Breast epithelium (tissue), 3 donors: ENCODE measurements around the gene GRIP1.

Source experiments
- CTCF ChIP-seq, 3 donors: fragments of 450-650 bp; IDR thresholded peaks; one replicate each; pipeline ENCODE4 v1.5.1; 2016 to 2017; ENCODE audit warnings: antibody characterized with exemption in 3 of 3, mild to moderate bottlenecking in 3 of 3, moderate library complexity in 3 of 3
- POLR2A ChIP-seq: fragments of 450-650 bp; IDR thresholded peaks from one replicate; pipeline ENCODE4 v1.6.1; 2016; ENCODE audit warnings: antibody characterized with exemption, mild to moderate bottlenecking, moderate library complexity
- POLR2AphosphoS5 ChIP-seq, 3 donors: sonication (generic); formaldehyde crosslinking; IDR thresholded peaks; one replicate each; pipeline ENCODE4 v1.6.1; 2017; ENCODE audit warnings: antibody characterized with exemption in 3 of 3

GRCh38 chr12:66319266-66319954 is 359.5 kb downstream of the GRIP1 start:
- TF ChIP-seq CTCF (IDR thresholded peaks at IDR 0.05): no peak
- TF ChIP-seq POLR2A: no peak
- no peak for TF ChIP-seq POLR2AphosphoS5 (IDR thresholded peaks at IDR 0.05)
